WTC11 (cell line): Measurements from ENCODE around the gene IGSF5. TPM values are rescaled to one million over a fixed set of nuclear protein-coding genes. Genes with fewer than 3 reads are reported as not detected.

Experiments
- ATAC-seq: fragments of 200-7000 bp; cut with Tn5 transposase; 2 replicates; pipeline ENCODE4 v1.10.0; 2021; ENCODE audit warnings: mild to moderate bottlenecking, moderate library complexity
- CTCF ChIA-PET: fragments of 300-600 bp; sonication (Branson Sonifier 250); formaldehyde crosslinking; loops from one replicate; lab custom pipeline; 2021; ENCODE audit warnings: antibody characterized with exemption; lab: Charles Lee
- POLR2A ChIA-PET: fragments of 350-600 bp; sonication (Branson Sonifier 250); formaldehyde crosslinking; loops from one replicate; lab custom pipeline; 2021; ENCODE audit warnings: antibody characterized with exemption; lab: Charles Lee
- DNase-seq: peaks from one replicate; pipeline ENCODE4 v3.0.0; 2021; ENCODE audit warnings: low spot score
- H3K27ac Mint-ChIP-seq: 2 replicates; pipeline ENCODE4 v1.8.0; 2021; ENCODE audit warnings: mixed read lengths
- H3K27me3 Mint-ChIP-seq: 2 replicates; pipeline ENCODE4 v1.8.0; 2021; ENCODE audit warnings: low read depth, mild to moderate bottlenecking, moderate library complexity, mixed read lengths
- H3K36me3 Mint-ChIP-seq: 2 replicates; pipeline ENCODE4 v1.8.0; 2021; ENCODE audit warnings: mixed read lengths
- H3K4me1 Mint-ChIP-seq: 2 replicates; pipeline ENCODE4 v1.8.0; 2022; ENCODE audit warnings: mixed read lengths
- H3K4me3 Mint-ChIP-seq: 2 replicates; pipeline ENCODE4 v1.8.0; 2021; ENCODE audit warnings: mild to moderate bottlenecking, moderate library complexity, mixed read lengths
- H3K9me3 Mint-ChIP-seq: 2 replicates; pipeline ENCODE4 v1.8.0; 2021; ENCODE audit warnings: mixed read lengths
- CREM ChIP-seq: sonication (generic); formaldehyde crosslinking; IDR thresholded peaks from 2 replicates; pipeline ENCODE4 v1.8.1; 2022; ENCODE audit warnings: mild to moderate bottlenecking, missing genetic modification reagents, moderate library complexity
- FOXJ3 ChIP-seq: sonication (generic); formaldehyde crosslinking; IDR thresholded peaks from 2 replicates; pipeline ENCODE4 v1.9.0; 2021; ENCODE audit warnings: missing genetic modification reagents, mild to moderate bottlenecking, borderline replicate concordance
- FOXP1 ChIP-seq: sonication (generic); formaldehyde crosslinking; IDR thresholded peaks from 2 replicates; pipeline ENCODE4 v1.8.0; 2022; ENCODE audit warnings: missing genetic modification reagents, mild to moderate bottlenecking, moderate library complexity, borderline replicate concordance
- GRHL2 ChIP-seq: fragments of 250-450 bp; sonication (Bioruptor Pico); IDR thresholded peaks from 2 replicates; pipeline ENCODE4 v1.8.0; 2022; ENCODE audit warnings: mild to moderate bottlenecking, moderate library complexity; ENCODE audit not compliant: insufficient replicate concordance, severe bottlenecking
- IRF2 ChIP-seq: sonication (generic); formaldehyde crosslinking; IDR thresholded peaks from 2 replicates; pipeline ENCODE4 v1.8.0; 2022; ENCODE audit warnings: low read depth, missing genetic modification reagents, borderline replicate concordance
- JAZF1 ChIP-seq: fragments of 250-450 bp; sonication (Bioruptor Pico); IDR thresholded peaks from 2 replicates; pipeline ENCODE4 v1.9.0; 2021; ENCODE audit warnings: moderate library complexity, mild to moderate bottlenecking, inconsistent platforms
- MYBL2 ChIP-seq: sonication (generic); formaldehyde crosslinking; IDR thresholded peaks from 2 replicates; pipeline ENCODE4 v1.8.1; 2023; ENCODE audit warnings: mild to moderate bottlenecking, moderate library complexity, missing genetic modification reagents
- NFE2L1 ChIP-seq: sonication (generic); formaldehyde crosslinking; IDR thresholded peaks from 2 replicates; pipeline ENCODE4 v1.8.1; 2023; ENCODE audit warnings: missing genetic modification reagents
- OVOL2 ChIP-seq: fragments of 250-450 bp; sonication (Bioruptor Pico); IDR thresholded peaks from 2 replicates; pipeline ENCODE4 v1.9.0; 2021; ENCODE audit warnings: mild to moderate bottlenecking, borderline replicate concordance
- SP1 ChIP-seq: sonication (generic); formaldehyde crosslinking; conservative IDR thresholded peaks from 2 replicates; pipeline ENCODE4 v1.8.1; 2022; ENCODE audit warnings: missing genetic modification reagents
- TEAD1 ChIP-seq: sonication (generic); formaldehyde crosslinking; IDR thresholded peaks from 2 replicates; pipeline ENCODE4 v1.8.0; 2022; ENCODE audit warnings: mild to moderate bottlenecking, missing genetic modification reagents
- TEAD4 ChIP-seq: sonication (generic); formaldehyde crosslinking; IDR thresholded peaks from 2 replicates; pipeline ENCODE4 v1.8.0; 2022; ENCODE audit warnings: mild to moderate bottlenecking, missing genetic modification reagents
- TP53 ChIP-seq: sonication (generic); formaldehyde crosslinking; IDR thresholded peaks from 2 replicates; pipeline ENCODE4 v1.8.1; 2023; ENCODE audit warnings: mild to moderate bottlenecking, missing genetic modification reagents
- ZNF138 ChIP-seq: sonication (generic); formaldehyde crosslinking; conservative IDR thresholded peaks from 2 replicates; pipeline ENCODE4 v1.8.1; 2022; ENCODE audit warnings: mild to moderate bottlenecking, moderate library complexity, missing genetic modification reagents
- ZNF219 ChIP-seq: sonication (generic); formaldehyde crosslinking; IDR thresholded peaks from 2 replicates; pipeline ENCODE4 v1.8.0; 2023; ENCODE audit warnings: missing genetic modification reagents, mild to moderate bottlenecking, borderline replicate concordance
- ZNF396 ChIP-seq: fragments of 250-450 bp; sonication (Bioruptor Pico); IDR thresholded peaks from 2 replicates; pipeline ENCODE4 v1.8.0; 2021; ENCODE audit warnings: mild to moderate bottlenecking, moderate library complexity, borderline replicate concordance
- total RNA-seq: library from RNA; stranded (reverse); gene quantifications from 3 replicates; pipeline ENCODE4 v1.2.3, GENCODE V29; 2021
- TF ChIP-seq, protein P1 (sequence below): fragments of 200-600 bp; IDR thresholded peaks from 2 replicates; pipeline ENCODE4 v1.8.0; 2022; ENCODE audit warnings: antibody characterized with exemption
- TF ChIP-seq, protein P2 (sequence below): sonication (generic); formaldehyde crosslinking; IDR thresholded peaks from 2 replicates; pipeline ENCODE4 v1.8.1; 2022; ENCODE audit warnings: low read depth, missing genetic modification reagents, borderline replicate concordance
- TF ChIP-seq, protein P3 (sequence below): sonication (generic); formaldehyde crosslinking; IDR thresholded peaks from 2 replicates; pipeline ENCODE4 v1.8.1; 2023; ENCODE audit warnings: mild to moderate bottlenecking, moderate library complexity, missing genetic modification reagents
- TF ChIP-seq, protein P4 (sequence below): sonication (generic); formaldehyde crosslinking; IDR thresholded peaks from 2 replicates; pipeline ENCODE4 v1.8.1; 2023; ENCODE audit warnings: mild to moderate bottlenecking, missing genetic modification reagents, moderate library complexity
- TF ChIP-seq, protein P5 (sequence below): sonication (generic); formaldehyde crosslinking; IDR thresholded peaks from 2 replicates; pipeline ENCODE4 v1.8.1; 2022; ENCODE audit warnings: low read depth, mild to moderate bottlenecking, moderate library complexity, missing genetic modification reagents, borderline replicate concordance
- TF ChIP-seq, protein P6 (sequence below): fragments of 250-450 bp; sonication (Bioruptor Pico); IDR thresholded peaks from 2 replicates; pipeline ENCODE4 v1.9.0; 2021; ENCODE audit warnings: mild to moderate bottlenecking
- TF ChIP-seq, protein P7 (sequence below): sonication (generic); formaldehyde crosslinking; IDR thresholded peaks from 2 replicates; pipeline ENCODE4 v1.8.0; 2022; ENCODE audit warnings: mild to moderate bottlenecking, missing genetic modification reagents

Gene IGSF5
- total RNA-seq, 1 experiment from 2014 or later: 3.6 TPM

DNA sequence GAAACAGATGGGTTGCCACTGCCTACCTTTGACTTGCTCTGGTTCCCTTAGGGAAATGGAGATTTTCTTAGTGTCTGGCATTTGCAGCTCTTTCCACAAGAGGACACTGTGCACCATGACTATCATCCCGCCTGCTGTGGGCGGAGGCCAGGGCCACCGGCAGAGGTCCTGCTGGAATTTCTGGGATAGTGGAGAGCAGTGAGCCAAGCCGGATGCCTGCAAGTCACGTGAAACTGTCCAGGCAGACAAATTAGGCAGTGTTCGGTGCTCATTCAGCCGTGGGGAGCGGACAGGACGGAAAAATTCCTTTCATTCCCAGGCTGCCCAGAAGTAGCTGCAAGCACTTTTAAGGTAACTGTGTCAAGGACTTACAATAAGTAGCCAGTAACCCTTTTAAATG lies 43.4 kb downstream of the IGSF5 start:
- peaks cover 6% of the 10 kb centered on the region; the same call in 1 of the 2 replicates for H3K27me3 Mint-ChIP-seq
- no peaks in the 10 kb centered on the region for H3K4me1 Mint-ChIP-seq
- DNase-seq: peak; percentile 79
- H3K4me3 Mint-ChIP-seq: no peak overlapping the region
- H3K27ac Mint-ChIP-seq: 0 out of 2 replicates have a peak overlapping the region, but pooled peaks have one; percentile 7
- peak; percentile 100 for ATAC-seq
- TF ChIP-seq NFE2L1 (CRISPR knock-in tag) (no peak), GRHL2 (CRISPR knock-in tag) (no peak), FOXP1 (CRISPR knock-in tag) (no peak), ZNF219 (CRISPR knock-in tag) (no peak), TEAD4 (CRISPR knock-in tag) (peak; percentile 37; the same call in 1 of the 2 replicates), TP53 (CRISPR knock-in tag) (no peak), CREM (0 out of 2 replicates have a peak, but pooled peaks have one; percentile 37), OVOL2 (CRISPR knock-in tag) (no peak), JAZF1 (CRISPR knock-in tag) (no peak), SP1 (CRISPR knock-in tag) (no peak), MYBL2 (no peak), ZNF396 (CRISPR knock-in tag) (no peak), TEAD1 (peak; percentile 75; the same call in 1 of the 2 replicates), ZNF138 (CRISPR knock-in tag) (no peak), FOXJ3 (CRISPR knock-in tag) (no peak), IRF2 (CRISPR knock-in tag) (no peak)
- TF ChIP-seq, protein P1, sequence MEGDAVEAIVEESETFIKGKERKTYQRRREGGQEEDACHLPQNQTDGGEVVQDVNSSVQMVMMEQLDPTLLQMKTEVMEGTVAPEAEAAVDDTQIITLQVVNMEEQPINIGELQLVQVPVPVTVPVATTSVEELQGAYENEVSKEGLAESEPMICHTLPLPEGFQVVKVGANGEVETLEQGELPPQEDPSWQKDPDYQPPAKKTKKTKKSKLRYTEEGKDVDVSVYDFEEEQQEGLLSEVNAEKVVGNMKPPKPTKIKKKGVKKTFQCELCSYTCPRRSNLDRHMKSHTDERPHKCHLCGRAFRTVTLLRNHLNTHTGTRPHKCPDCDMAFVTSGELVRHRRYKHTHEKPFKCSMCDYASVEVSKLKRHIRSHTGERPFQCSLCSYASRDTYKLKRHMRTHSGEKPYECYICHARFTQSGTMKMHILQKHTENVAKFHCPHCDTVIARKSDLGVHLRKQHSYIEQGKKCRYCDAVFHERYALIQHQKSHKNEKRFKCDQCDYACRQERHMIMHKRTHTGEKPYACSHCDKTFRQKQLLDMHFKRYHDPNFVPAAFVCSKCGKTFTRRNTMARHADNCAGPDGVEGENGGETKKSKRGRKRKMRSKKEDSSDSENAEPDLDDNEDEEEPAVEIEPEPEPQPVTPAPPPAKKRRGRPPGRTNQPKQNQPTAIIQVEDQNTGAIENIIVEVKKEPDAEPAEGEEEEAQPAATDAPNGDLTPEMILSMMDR: 0 out of 2 replicates have a peak, but pooled peaks have one; percentile 18
- TF ChIP-seq, protein P2, sequence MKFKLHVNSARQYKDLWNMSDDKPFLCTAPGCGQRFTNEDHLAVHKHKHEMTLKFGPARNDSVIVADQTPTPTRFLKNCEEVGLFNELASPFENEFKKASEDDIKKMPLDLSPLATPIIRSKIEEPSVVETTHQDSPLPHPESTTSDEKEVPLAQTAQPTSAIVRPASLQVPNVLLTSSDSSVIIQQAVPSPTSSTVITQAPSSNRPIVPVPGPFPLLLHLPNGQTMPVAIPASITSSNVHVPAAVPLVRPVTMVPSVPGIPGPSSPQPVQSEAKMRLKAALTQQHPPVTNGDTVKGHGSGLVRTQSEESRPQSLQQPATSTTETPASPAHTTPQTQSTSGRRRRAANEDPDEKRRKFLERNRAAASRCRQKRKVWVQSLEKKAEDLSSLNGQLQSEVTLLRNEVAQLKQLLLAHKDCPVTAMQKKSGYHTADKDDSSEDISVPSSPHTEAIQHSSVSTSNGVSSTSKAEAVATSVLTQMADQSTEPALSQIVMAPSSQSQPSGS (CRISPR knock-in tag): no peak
- TF ChIP-seq, protein P3, sequence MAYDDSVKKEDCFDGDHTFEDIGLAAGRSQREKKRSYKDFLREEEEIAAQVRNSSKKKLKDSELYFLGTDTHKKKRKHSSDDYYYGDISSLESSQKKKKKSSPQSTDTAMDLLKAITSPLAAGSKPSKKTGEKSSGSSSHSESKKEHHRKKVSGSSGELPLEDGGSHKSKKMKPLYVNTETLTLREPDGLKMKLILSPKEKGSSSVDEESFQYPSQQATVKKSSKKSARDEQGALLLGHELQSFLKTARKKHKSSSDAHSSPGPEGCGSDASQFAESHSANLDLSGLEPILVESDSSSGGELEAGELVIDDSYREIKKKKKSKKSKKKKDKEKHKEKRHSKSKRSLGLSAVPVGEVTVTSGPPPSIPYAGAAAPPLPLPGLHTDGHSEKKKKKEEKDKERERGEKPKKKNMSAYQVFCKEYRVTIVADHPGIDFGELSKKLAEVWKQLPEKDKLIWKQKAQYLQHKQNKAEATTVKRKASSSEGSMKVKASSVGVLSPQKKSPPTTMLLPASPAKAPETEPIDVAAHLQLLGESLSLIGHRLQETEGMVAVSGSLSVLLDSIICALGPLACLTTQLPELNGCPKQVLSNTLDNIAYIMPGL (CRISPR knock-in tag): no peak
- TF ChIP-seq, protein P4, sequence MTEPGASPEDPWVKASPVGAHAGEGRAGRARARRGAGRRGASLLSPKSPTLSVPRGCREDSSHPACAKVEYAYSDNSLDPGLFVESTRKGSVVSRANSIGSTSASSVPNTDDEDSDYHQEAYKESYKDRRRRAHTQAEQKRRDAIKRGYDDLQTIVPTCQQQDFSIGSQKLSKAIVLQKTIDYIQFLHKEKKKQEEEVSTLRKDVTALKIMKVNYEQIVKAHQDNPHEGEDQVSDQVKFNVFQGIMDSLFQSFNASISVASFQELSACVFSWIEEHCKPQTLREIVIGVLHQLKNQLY (CRISPR knock-in tag): no peak
- TF ChIP-seq, protein P5, sequence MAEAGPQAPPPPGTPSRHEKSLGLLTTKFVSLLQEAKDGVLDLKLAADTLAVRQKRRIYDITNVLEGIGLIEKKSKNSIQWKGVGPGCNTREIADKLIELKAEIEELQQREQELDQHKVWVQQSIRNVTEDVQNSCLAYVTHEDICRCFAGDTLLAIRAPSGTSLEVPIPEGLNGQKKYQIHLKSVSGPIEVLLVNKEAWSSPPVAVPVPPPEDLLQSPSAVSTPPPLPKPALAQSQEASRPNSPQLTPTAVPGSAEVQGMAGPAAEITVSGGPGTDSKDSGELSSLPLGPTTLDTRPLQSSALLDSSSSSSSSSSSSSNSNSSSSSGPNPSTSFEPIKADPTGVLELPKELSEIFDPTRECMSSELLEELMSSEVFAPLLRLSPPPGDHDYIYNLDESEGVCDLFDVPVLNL (CRISPR knock-in tag): no peak
- TF ChIP-seq, protein P6, sequence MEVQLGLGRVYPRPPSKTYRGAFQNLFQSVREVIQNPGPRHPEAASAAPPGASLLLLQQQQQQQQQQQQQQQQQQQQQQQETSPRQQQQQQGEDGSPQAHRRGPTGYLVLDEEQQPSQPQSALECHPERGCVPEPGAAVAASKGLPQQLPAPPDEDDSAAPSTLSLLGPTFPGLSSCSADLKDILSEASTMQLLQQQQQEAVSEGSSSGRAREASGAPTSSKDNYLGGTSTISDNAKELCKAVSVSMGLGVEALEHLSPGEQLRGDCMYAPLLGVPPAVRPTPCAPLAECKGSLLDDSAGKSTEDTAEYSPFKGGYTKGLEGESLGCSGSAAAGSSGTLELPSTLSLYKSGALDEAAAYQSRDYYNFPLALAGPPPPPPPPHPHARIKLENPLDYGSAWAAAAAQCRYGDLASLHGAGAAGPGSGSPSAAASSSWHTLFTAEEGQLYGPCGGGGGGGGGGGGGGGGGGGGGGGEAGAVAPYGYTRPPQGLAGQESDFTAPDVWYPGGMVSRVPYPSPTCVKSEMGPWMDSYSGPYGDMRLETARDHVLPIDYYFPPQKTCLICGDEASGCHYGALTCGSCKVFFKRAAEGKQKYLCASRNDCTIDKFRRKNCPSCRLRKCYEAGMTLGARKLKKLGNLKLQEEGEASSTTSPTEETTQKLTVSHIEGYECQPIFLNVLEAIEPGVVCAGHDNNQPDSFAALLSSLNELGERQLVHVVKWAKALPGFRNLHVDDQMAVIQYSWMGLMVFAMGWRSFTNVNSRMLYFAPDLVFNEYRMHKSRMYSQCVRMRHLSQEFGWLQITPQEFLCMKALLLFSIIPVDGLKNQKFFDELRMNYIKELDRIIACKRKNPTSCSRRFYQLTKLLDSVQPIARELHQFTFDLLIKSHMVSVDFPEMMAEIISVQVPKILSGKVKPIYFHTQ (CRISPR knock-in tag): no peak
- TF ChIP-seq, protein P7, sequence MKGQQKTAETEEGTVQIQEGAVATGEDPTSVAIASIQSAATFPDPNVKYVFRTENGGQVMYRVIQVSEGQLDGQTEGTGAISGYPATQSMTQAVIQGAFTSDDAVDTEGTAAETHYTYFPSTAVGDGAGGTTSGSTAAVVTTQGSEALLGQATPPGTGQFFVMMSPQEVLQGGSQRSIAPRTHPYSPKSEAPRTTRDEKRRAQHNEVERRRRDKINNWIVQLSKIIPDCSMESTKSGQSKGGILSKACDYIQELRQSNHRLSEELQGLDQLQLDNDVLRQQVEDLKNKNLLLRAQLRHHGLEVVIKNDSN (CRISPR knock-in tag): 0 out of 2 replicates have a peak, but pooled peaks have one; percentile 16
- peaks cover 40% of the 10 kb centered on the region for H3K9me3 Mint-ChIP-seq
- ChIA-PET CTCF (interaction anchor here (0.6 to 3.1 kb wide), 6 partner anchors 9 to 443 kb away, joined by 3 to 10 read pairs (median 4); no protein-coding TSS in a partner anchor), POLR2A (interaction anchor here (0.6 to 1.0 kb wide), 2 partner anchors 78 to 213 kb away, joined by 3 to 7 read pairs; partner anchors contain the start of gene PCP4)
- H3K36me3 Mint-ChIP-seq: peaks cover 58% of the 10 kb centered on the region
